Measurements from ENCODE around the gene LIMCH1.
"Not testable (repeated sequence)": the region's sequence is repeated elsewhere in the genome, so short reads cannot be mapped to it uniquely, and the experiment has no call there.

The LIMCH1 gene, protein sequence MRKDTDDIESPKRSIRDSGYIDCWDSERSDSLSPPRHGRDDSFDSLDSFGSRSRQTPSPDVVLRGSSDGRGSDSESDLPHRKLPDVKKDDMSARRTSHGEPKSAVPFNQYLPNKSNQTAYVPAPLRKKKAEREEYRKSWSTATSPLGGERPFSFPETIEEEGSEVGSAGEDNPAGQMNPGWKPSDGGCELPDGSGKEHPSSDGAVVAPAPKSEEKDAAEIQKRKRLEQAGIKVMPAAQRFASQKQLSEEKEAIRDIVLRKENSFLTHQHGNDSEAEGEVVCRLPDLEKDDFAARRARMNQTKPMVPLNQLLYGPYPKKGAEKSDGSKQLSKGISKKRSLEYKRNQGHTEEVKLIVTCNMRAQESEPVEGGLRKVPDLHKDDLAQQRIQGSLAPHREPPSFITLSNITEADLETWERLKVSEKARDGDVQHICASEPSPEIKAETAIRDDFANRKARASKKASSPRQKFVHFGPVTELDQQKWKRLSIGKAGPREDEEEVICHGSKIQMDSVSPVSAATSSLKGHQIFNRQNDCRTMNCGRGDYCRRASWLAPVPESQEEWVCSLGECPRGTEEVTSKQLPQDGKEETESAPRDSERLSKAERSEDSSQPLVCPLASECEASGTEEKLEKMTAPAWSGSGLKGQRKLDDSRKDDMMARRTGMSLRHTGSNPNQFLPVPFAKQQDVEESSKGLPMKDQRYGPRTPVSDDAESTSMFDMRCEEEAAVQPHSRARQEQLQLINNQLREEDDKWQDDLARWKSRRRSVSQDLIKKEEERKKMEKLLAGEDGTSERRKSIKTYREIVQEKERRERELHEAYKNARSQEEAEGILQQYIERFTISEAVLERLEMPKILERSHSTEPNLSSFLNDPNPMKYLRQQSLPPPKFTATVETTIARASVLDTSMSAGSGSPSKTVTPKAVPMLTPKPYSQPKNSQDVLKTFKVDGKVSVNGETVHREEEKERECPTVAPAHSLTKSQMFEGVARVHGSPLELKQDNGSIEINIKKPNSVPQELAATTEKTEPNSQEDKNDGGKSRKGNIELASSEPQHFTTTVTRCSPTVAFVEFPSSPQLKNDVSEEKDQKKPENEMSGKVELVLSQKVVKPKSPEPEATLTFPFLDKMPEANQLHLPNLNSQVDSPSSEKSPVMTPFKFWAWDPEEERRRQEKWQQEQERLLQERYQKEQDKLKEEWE (N-terminal part only)

DNA sequence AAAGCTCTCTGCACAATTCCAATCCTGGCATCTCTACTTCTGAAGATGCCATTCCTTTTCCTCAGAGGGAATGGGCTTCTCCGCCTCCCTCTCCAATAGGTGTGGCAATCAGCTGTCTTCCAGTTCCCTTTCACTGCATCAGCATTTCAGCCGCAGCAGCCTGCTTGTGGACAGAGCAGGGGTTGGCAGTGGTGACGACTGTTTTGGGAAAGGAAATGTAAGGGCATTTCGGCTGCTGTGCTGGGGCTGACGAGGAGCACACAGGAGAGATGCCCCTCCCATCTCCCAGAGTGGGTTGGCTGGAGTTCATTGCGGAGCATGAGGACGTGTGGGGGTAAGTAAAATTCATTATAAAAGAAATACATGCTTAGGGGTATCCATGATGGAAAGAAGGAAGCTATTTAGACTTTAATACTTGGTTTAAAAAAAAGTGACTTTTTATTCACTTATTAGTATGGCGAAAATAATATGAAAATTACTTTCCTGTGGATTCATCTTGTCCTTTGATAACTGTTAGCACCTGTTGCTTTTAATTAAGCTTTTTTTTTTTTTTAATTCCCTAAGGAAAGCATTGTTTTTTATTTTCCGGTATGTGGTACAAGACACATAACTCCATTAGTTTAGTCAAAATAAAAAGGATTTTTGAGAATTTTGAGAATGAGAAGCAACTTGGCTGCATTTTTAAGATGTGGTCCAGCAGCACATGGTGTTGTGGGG, at the start of gene LIMCH1:
TSS of gene LIMCH1 (plus strand) at position 141 of the 717 bp plus-strand sequence. CDS start 67,839 bp downstream, outside the sequence.
- TF ChIP-seq, protein P1, sequence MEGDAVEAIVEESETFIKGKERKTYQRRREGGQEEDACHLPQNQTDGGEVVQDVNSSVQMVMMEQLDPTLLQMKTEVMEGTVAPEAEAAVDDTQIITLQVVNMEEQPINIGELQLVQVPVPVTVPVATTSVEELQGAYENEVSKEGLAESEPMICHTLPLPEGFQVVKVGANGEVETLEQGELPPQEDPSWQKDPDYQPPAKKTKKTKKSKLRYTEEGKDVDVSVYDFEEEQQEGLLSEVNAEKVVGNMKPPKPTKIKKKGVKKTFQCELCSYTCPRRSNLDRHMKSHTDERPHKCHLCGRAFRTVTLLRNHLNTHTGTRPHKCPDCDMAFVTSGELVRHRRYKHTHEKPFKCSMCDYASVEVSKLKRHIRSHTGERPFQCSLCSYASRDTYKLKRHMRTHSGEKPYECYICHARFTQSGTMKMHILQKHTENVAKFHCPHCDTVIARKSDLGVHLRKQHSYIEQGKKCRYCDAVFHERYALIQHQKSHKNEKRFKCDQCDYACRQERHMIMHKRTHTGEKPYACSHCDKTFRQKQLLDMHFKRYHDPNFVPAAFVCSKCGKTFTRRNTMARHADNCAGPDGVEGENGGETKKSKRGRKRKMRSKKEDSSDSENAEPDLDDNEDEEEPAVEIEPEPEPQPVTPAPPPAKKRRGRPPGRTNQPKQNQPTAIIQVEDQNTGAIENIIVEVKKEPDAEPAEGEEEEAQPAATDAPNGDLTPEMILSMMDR (conservative IDR thresholded peaks at IDR 0.05; ENCODE audit: low read depth, low read length): no peak
- DNase-seq (ENCODE audit: low read depth): no peak
- no peak within 1 kb of the TSS for H3K4me3 ChIP-seq (ENCODE audit: low read depth, low read length)

DNA sequence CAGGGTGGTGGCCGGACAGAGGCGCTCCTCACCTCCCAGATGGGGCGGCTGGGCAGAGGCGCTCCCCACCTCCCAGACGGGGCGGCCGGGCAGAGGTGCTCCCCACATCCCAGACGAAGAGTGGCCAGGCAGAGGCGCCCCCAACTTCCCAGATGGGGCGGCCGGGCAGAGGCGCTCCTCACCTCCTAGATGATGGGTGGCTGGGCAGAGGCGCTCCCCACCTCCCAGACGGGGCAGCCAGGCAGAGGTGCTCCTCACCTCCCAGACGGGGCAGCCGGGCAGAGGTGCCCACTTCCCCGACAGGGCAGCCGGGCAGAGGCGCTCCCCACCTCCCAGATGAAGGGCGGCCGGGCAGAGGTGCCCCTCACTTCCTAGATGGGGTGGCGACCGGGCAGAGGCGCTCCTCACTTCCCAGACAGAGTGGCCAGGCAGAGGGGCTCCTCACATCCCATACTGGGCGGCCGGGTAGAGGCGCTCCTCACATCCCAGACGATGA, 46.8 kb upstream of the LIMCH1 start:
- not testable (repeated sequence) for DNase-seq (ENCODE audit: low read depth); H3K4me3 ChIP-seq (ENCODE audit: low read depth, low read length)

DNA sequence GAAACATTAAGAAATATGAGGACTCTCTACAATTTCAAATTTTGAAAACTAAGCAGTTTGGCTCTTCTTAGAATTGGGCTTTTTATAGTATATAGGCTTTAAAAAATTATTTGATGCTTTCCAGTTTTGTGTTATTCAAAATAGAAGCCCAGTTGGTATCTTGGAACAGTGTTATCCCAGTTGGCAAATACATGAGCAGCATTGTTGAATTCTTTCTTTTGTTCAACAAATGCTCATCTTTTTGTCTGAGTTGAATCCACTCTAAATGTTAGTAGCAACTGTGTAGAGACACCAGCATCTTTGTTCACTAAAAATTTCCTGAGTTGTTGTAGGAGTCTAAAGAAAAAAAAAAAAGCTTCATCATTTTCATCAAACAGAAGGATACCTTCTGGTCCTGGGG, 41.0 kb upstream of the LIMCH1 start:
- H3K4me3 ChIP-seq (ENCODE audit: low read depth, low read length): no peak overlapping the region
- no peak for DNase-seq (ENCODE audit: low read depth)
- TF ChIP-seq, protein P1 (conservative IDR thresholded peaks at IDR 0.05; ENCODE audit: low read depth, low read length): no peak

DNA sequence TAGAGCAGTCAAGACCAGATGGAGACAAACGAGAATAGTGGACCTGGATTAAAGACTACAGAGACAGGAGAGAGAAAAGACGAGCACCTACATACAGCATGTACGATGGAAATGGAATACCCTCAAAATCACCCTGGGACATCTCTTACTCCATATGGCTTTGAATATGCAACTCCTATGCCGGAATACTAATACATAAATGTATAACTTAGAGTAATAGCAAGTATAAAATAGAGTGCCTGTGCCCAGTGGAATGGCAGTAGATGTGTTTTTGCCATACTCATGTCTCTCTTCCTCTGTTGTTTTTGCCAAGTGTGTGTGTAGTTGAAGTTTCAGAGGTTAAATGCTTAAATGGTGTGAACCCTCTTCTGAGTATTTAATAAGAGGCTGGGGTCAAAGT, 39.8 kb upstream of the LIMCH1 start:
- TF ChIP-seq, protein P1 (conservative IDR thresholded peaks at IDR 0.05; ENCODE audit: low read depth, low read length): no peak
- no peak overlapping the region for H3K4me3 ChIP-seq (ENCODE audit: low read depth, low read length)
- no peak for DNase-seq (ENCODE audit: low read depth)

DNA sequence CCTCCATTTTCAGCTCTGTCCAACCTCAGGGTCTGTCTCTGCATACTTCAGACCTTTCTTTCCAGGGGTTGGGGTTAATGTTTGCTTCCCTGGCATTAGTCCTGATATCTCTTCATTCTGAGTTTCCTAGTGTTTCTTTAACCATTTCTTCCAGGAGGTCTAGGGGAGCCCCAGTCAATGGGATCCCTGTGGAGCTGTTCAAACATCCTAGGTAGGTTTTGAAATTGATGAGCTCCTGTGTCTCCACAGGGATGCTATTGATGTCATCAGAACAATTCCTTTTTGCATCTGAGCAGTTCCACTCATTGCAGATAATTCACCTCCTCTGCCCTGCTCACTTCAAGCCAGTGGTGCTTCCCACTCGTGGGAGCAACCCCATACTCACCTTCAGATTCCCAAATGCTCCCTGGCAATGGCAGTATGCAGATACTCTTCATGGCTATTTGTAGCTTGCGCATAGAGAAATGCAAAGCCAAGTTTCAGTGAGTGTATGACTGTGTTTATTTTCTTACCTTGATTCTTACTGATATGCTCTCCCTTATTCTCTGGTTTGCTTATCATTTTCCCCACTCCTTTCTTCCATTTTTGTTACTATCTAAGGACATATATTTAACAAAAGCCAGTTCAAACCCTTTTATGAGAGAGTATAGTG, 33.7 kb upstream of the LIMCH1 start:
- no peak for DNase-seq (ENCODE audit: low read depth)
- H3K4me3 ChIP-seq (ENCODE audit: low read depth, low read length): no peak overlapping the region
- TF ChIP-seq, protein P1 (conservative IDR thresholded peaks at IDR 0.05; ENCODE audit: low read depth, low read length): no peak

DNA sequence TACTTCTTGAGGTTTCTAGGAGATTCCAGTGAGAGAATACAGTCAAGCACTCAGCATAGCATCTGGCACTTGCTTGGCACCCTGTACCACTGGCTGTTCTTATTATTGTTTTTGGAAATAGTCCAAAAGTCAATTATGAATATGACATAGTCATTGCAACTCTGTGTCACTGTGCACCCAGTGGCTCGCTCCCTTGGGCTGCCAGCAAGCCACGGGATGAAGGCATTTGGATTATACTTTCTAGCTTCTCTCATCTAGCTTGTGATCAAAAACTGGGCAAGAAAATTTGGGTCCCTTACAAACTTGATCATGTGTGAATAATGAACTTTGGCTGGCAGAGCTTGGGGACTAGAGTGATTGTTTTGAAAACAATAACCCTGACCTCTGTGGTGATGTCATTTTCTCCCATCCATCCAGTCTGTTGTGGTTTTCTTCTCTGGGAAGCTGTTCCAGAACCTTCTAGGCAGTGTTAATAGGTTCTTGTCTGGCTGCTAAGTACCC, 32.7 kb upstream of the LIMCH1 start:
- TF ChIP-seq, protein P1 (conservative IDR thresholded peaks at IDR 0.05; ENCODE audit: low read depth, low read length): no peak
- no peak for DNase-seq (ENCODE audit: low read depth)

More for the DNA sequence above, 32.7 kb upstream of the LIMCH1 start:
- no peak overlapping the region for H3K4me3 ChIP-seq (ENCODE audit: low read depth, low read length)
